Esophagus squamous epithelium (tissue), 5 donors: ENCODE results near the gene MYOZ3. TPM values are rescaled to one million over a fixed set of nuclear protein-coding genes. Genes with fewer than 3 reads are reported as not detected.
A peak's percentile ranks its signal among the peaks of the same experiment; 100 is the strongest.

Source experiments
- DNase-seq: peaks from one replicate; lab custom pipeline; 2025; lab: John Stamatoyannopoulos, UW
- H3K27ac ChIP-seq, 4 donors: fragments of 200-600 bp; sonication (generic); one replicate each; pipeline ENCODE4 v1.5.1; 2016 to 2019; ENCODE audit warnings: mild to moderate bottlenecking in 1 of 4
- H3K27me3 ChIP-seq, 4 donors: fragments of 200-600 bp; sonication (generic); 1 replicate in 3 of 4; 2 replicates in 1 of 4; pipeline versions ENCODE4 v1.5.1 to v1.6.0; 2017 to 2021; ENCODE audit warnings: antibody characterized with exemption in 1 of 4
- H3K36me3 ChIP-seq, 3 donors: fragments of 200-600 bp; sonication (generic); one replicate each; pipeline ENCODE4 v1.5.1; 2016 to 2019
- H3K4me1 ChIP-seq, 3 donors: fragments of 200-600 bp; sonication (generic); one replicate each; pipeline ENCODE4 v1.5.1; 2017 to 2019
- H3K4me3 ChIP-seq, 4 donors: fragments of 200-600 bp; sonication (generic); 1 replicate in 3 of 4; 2 replicates in 1 of 4; pipeline ENCODE4 v1.5.1; 2016 to 2019; ENCODE audit warnings: mild to moderate bottlenecking in 2 of 4, moderate library complexity in 1 of 4
- H3K9me3 ChIP-seq, 3 donors: fragments of 200-600 bp; sonication (generic); one replicate each; pipeline ENCODE4 v1.5.1; 2016 to 2019
- POLR2A ChIP-seq, 4 donors: fragments of 450-650 bp; IDR thresholded peaks; one replicate each; pipeline ENCODE4 v1.6.1; 2017; ENCODE audit warnings: antibody characterized with exemption in 4 of 4, mild to moderate bottlenecking in 4 of 4, moderate library complexity in 3 of 4
- WGBS, 2 donors: methylation state at CpG; one replicate each; pipeline ENCODE4 v1.1.5; 2018; 5-methylcytosine and 5-hydroxymethylcytosine counted together
- intact Hi-C: fragments of 100-400 bp; cut with DNase I; formaldehyde crosslinking; loops from one replicate; pipeline ENCODE4 v1.15.0; 2022
- total RNA-seq, 4 donors: library from RNA; depleted of rRNA; stranded (reverse); fragments of >200 nt; gene quantifications; one replicate each; pipeline ENCODE4 v1.1.0, GENCODE V29; 2016
- TF ChIP-seq, protein P1 (sequence below), 6 experiments: fragments of 450-650 bp in 4 of 6; fragments of 200-600 bp in 2 of 6; sonication (generic) in 2 of 6; IDR thresholded peaks; one replicate each; pipeline ENCODE4 v1.5.1; 2016 to 2019; ENCODE audit warnings: antibody characterized with exemption in 6 of 6, mild to moderate bottlenecking in 4 of 6, moderate library complexity in 4 of 6
- donor health status: DM: yes; HTN: yes; CAD: no.

MYOZ3 gene
- total RNA-seq, 4 donors from 2014 or later, result under 0.01 TPM; not detected in 3

DNA sequence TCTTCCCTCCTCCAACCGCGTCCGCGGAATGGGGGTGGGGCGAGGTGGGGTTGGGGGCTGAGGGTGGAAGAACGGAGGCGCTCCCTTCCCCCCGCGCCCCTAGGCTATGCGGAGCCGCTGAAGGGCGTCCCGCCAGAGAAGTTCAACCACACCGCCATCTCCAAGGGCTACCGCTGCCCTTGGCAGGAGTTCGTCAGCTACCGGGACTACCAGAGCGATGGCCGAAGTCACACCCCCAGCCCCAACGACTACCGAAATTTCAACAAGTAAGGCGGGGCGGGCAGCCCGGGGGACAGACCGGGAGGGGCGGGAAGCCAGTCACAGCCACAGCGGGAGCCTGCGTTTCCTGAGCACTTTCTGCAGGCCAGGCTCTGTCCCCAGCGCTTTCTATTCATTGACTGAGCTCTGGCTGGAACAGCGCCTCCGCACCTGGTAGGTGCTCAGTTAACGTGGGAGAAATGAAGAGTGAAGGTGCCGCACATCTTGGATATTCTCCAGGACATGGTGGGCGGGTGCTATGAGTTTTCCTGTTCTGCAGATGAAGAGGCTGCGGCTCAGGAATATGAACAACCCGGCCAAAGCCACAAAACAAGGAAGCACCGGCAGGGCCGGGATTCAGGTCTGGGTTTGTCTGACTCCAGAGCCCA is 11.3 kb downstream of the MYOZ3 start:
- TF ChIP-seq POLR2A (IDR thresholded peaks at IDR 0.05), result no peak
- TF ChIP-seq, protein P1, sequence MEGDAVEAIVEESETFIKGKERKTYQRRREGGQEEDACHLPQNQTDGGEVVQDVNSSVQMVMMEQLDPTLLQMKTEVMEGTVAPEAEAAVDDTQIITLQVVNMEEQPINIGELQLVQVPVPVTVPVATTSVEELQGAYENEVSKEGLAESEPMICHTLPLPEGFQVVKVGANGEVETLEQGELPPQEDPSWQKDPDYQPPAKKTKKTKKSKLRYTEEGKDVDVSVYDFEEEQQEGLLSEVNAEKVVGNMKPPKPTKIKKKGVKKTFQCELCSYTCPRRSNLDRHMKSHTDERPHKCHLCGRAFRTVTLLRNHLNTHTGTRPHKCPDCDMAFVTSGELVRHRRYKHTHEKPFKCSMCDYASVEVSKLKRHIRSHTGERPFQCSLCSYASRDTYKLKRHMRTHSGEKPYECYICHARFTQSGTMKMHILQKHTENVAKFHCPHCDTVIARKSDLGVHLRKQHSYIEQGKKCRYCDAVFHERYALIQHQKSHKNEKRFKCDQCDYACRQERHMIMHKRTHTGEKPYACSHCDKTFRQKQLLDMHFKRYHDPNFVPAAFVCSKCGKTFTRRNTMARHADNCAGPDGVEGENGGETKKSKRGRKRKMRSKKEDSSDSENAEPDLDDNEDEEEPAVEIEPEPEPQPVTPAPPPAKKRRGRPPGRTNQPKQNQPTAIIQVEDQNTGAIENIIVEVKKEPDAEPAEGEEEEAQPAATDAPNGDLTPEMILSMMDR (IDR thresholded peaks at IDR 0.05), result no peak
- no peaks in the 10 kb centered on the region for H3K36me3 ChIP-seq
- peaks cover 0 to 13% (median 0%) of the 10 kb centered on the region in 4 donors for H3K27me3 ChIP-seq
- no peak for DNase-seq
- H3K9me3 ChIP-seq, result no peaks in the 10 kb centered on the region
- 6 to 23% methylated on average over 9 of the region's 38 CpGs for WGBS, 2 donors
- intact Hi-C loops, result no loop called here
- peak overlapping the region; percentile 27 to 61 (median 49) for H3K4me3 ChIP-seq
- peaks cover 7 to 37% (median 30%) of the 10 kb centered on the region in 3 donors for H3K4me1 ChIP-seq
- H3K27ac ChIP-seq, result peak overlapping the region in 3 of 4 donors; percentile 1 to 58 (median 21)

DNA sequence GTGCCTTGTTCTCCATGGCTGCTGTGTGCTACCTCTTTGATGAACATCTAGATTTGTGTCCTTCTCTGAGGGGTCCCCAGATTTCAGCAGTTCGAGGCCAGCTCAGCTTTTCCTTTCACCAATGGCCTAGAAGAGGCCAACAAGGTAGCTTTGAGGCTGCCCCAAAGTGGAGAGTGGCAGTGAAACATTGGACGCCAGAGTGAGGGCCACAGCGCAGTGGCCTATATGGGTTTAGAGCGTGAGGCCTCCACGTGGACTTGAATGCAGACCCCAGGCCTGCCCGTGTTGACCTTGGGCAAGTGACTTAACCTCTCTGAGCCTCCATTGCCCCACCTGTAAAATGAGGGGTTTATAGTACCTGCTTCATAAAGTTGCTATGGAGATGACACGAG is 11.8 kb downstream of the MYOZ3 start:
- intact Hi-C loops, result no loop called here
- Histone ChIP-seq H3K4me3 (peak overlapping the region; percentile 27 to 61 (median 49)), H3K36me3 (no peaks in the 10 kb centered on the region), H3K27me3 (peaks cover 0 to 13% (median 0%) of the 10 kb centered on the region in 4 donors), H3K4me1 (peaks cover 7 to 37% (median 30%) of the 10 kb centered on the region in 3 donors), H3K27ac (no peak overlapping the region), H3K9me3 (no peaks in the 10 kb centered on the region)
- no peak for TF ChIP-seq POLR2A (IDR thresholded peaks at IDR 0.05)
- TF ChIP-seq, protein P1 (IDR thresholded peaks at IDR 0.05), result no peak
- DNase-seq, result no peak
- WGBS, 2 donors, result 71 to 75% methylated on average over 5 to 7 of the region's 7 CpGs

DNA sequence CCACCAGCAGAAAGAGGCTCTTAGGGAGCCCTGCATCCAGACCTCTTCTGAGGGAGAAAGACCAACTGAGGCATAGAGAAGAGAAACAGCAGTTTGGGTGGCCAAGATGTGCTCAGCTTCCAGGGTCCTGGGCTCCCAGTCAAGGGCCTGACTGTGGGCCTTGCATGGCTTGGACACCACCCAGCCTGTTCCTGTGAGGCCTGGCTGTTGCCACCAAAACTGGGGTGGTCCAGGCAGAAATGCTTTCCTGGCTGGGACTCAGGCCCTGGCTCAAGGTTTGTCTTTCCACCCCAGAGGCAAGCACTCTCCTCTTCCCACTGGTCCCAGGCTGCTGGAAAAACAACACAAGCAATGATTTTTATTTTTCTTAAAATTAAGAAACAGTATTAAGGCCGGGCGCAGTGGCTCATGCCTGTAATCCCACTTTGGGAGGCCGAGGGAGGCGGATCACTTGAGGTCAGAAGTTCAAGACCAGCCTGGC is 13.3 kb downstream of the MYOZ3 start:
- Histone ChIP-seq H3K4me1 (peaks cover 7 to 37% (median 30%) of the 10 kb centered on the region in 3 donors), H3K27me3 (peaks cover 0 to 13% (median 0%) of the 10 kb centered on the region in 4 donors), H3K27ac (peak overlapping the region in 2 of 4 donors; percentile 39 to 72), H3K4me3 (no peak overlapping the region), H3K36me3 (no peaks in the 10 kb centered on the region), H3K9me3 (no peaks in the 10 kb centered on the region)
- 88 to 89% methylated on average over 4 of the region's 4 CpGs for WGBS, 2 donors
- intact Hi-C loops, result no loop called here
- no peak for DNase-seq
- TF ChIP-seq, protein P1 (IDR thresholded peaks at IDR 0.05), result no peak
- TF ChIP-seq POLR2A (IDR thresholded peaks at IDR 0.05), result no peak

DNA sequence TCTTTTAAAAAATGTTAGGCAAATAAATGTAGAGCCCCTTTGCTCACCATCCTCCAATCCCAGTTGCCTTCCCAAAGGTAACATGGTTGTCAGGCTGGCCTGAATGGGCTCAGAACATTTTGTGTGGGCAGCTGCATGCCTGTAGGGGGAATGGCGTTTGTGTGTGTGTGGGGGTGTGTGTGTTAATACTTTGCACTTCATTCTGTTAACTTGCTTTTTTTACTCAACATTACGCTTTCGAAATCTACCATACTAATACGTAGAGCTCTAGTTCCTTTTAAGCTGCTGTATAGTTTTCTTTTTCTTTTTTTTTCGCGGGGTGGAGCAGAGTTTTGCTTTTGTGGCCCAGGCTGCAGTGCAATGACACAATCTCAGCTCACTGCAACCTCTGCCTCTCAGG is 14.0 kb downstream of the MYOZ3 start:
- Histone ChIP-seq H3K4me1 (peaks cover 7 to 37% (median 30%) of the 10 kb centered on the region in 3 donors), H3K36me3 (no peaks in the 10 kb centered on the region), H3K27ac (no peak overlapping the region), H3K4me3 (no peak overlapping the region), H3K9me3 (no peaks in the 10 kb centered on the region), H3K27me3 (peaks cover 0 to 13% (median 0%) of the 10 kb centered on the region in 4 donors)
- DNase-seq, result no peak
- WGBS, 2 donors, result 76 to 80% methylated on average over 6 of the region's 6 CpGs
- TF ChIP-seq, protein P1 (IDR thresholded peaks at IDR 0.05), result no peak
- no peak for TF ChIP-seq POLR2A (IDR thresholded peaks at IDR 0.05)
- intact Hi-C loops, result no loop called here

DNA sequence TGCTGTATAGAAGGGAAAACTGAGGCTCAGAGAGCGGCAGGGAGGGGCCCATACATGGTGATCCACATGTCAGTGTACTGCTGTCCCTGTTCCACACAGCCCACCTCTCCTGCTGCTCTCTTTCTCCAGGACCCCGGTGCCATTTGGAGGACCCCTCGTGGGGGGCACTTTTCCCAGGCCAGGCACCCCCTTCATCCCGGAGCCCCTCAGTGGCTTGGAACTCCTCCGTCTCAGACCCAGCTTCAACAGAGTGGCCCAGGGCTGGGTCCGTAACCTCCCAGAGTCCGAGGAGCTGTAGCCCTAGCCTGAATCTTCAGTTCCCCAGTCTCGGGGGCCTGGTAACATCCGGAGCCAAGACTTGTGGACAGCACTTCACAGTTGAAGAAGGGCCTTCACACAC is 15.5 kb downstream of the MYOZ3 start:
- intact Hi-C loops, result no loop called here
- no peaks in the 10 kb centered on the region for H3K36me3 ChIP-seq
- DNase-seq, result no peak
- no peak overlapping the region for H3K27ac ChIP-seq
- no peak overlapping the region for H3K4me3 ChIP-seq
- no peaks in the 10 kb centered on the region for H3K9me3 ChIP-seq
- 73 to 97% methylated on average over 3 of the region's 9 CpGs for WGBS, 2 donors
- H3K27me3 ChIP-seq, result peaks cover 0 to 8% (median 0%) of the 10 kb centered on the region in 4 donors
- H3K4me1 ChIP-seq, result peaks cover 7 to 29% (median 26%) of the 10 kb centered on the region in 3 donors
- TF ChIP-seq, protein P1 (IDR thresholded peaks at IDR 0.05), result no peak
- TF ChIP-seq POLR2A (IDR thresholded peaks at IDR 0.05), result no peak
